Tibial nerve (tissue), 4 donors: ENCODE measurements around the gene SLC24A3. TPM values are rescaled to one million over a fixed set of nuclear protein-coding genes. Genes with fewer than 3 reads are reported as not detected.

ENCODE experiments used
- DNase-seq, 2 donors: peaks; one replicate each; pipeline ENCODE4 v3.0.0-alpha.2; 2019; ENCODE audit warnings: low spot score in 2 of 2
- H3K27ac ChIP-seq, 4 donors: fragments of 200-600 bp; sonication (generic) in 3 of 4; one replicate each; pipeline ENCODE4 v1.5.1; 2017 to 2019; ENCODE audit warnings: mild to moderate bottlenecking in 1 of 4
- H3K27me3 ChIP-seq, 2 donors: fragments of 200-600 bp; sonication (generic) in 1 of 2; one replicate each; pipeline versions ENCODE4 v1.5.1 to v1.6.0; 2017 to 2019
- H3K36me3 ChIP-seq, 3 donors: fragments of 200-600 bp; sonication (generic); one replicate each; pipeline ENCODE4 v1.5.1; 2018 to 2019
- H3K4me1 ChIP-seq, 4 donors: fragments of 200-600 bp; sonication (generic) in 3 of 4; one replicate each; pipeline ENCODE4 v1.5.1; 2017 to 2019
- H3K4me3 ChIP-seq, 4 donors: fragments of 200-600 bp; sonication (generic) in 3 of 4; one replicate each; pipeline ENCODE4 v1.5.1; 2017 to 2019; ENCODE audit warnings: mild to moderate bottlenecking in 1 of 4, moderate library complexity in 1 of 4
- H3K9me3 ChIP-seq, 4 donors: fragments of 200-600 bp; sonication (generic) in 3 of 4; one replicate each; pipeline ENCODE4 v1.5.1; 2017 to 2019
- EP300 ChIP-seq, 2 donors: sonication (generic); formaldehyde crosslinking; IDR thresholded peaks; one replicate each; pipeline ENCODE4 v1.6.1; 2017; ENCODE audit warnings: antibody characterized with exemption in 2 of 2, mild to moderate bottlenecking in 1 of 2
- POLR2A ChIP-seq, 2 donors: fragments of 450-650 bp; IDR thresholded peaks; one replicate each; pipeline ENCODE4 v1.6.1; 2017; ENCODE audit warnings: antibody characterized with exemption in 2 of 2, mild to moderate bottlenecking in 2 of 2, moderate library complexity in 2 of 2
- WGBS, 2 donors: methylation state at CpG; one replicate each; pipeline ENCODE4 v1.1.5; 2018; 5-methylcytosine and 5-hydroxymethylcytosine counted together
- total RNA-seq, 4 donors: library from RNA; depleted of rRNA; stranded (reverse); fragments of >200 nt; gene quantifications; one replicate each; pipeline ENCODE4 v1.1.0, GENCODE V29; 2016
- TF ChIP-seq, protein P1 (sequence below), 5 experiments: fragments of 200-600 bp in 3 of 5; fragments of 450-650 bp in 2 of 5; sonication (generic) in 3 of 5; IDR thresholded peaks; one replicate each; pipeline ENCODE4 v1.5.1; 2016 to 2019; ENCODE audit warnings: antibody characterized with exemption in 5 of 5, mild to moderate bottlenecking in 3 of 5, moderate library complexity in 2 of 5

Gene SLC24A3
- total RNA-seq, 4 donors from 2014 or later: 1.3 to 4.0 (median 2.7) TPM

DNA sequence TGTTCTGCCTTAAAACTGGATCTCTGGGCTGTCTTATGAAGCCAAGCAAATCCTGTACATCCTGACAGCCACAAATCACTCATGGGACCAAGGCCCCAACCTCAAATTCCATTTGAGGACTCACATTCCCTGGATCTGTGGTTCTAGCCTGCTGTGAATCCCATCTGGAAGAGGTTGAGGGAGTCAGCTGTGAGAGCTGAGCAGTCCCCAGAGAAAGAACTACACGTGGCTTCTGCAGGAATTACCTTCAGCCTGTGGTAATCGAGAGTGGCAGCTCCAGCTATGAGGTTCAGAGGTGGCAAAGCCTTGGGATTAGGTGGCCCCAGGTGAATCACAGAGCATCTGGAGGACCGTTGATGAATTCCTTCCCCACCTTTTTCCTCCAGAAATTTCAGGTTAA is 245.2 kb downstream of the SLC24A3 start:
- Histone ChIP-seq H3K36me3 (no peaks in the 10 kb centered on the region), H3K27ac (no peak overlapping the region), H3K4me1 (peaks cover 0 to 6% (median 0%) of the 10 kb centered on the region in 4 donors), H3K4me3 (no peak overlapping the region), H3K27me3 (no peaks in the 10 kb centered on the region), H3K9me3 (no peaks in the 10 kb centered on the region)
- WGBS, 2 donors: 36 to 51% methylated on average over 3 of the region's 3 CpGs
- no peak for DNase-seq
- TF ChIP-seq, protein P1, sequence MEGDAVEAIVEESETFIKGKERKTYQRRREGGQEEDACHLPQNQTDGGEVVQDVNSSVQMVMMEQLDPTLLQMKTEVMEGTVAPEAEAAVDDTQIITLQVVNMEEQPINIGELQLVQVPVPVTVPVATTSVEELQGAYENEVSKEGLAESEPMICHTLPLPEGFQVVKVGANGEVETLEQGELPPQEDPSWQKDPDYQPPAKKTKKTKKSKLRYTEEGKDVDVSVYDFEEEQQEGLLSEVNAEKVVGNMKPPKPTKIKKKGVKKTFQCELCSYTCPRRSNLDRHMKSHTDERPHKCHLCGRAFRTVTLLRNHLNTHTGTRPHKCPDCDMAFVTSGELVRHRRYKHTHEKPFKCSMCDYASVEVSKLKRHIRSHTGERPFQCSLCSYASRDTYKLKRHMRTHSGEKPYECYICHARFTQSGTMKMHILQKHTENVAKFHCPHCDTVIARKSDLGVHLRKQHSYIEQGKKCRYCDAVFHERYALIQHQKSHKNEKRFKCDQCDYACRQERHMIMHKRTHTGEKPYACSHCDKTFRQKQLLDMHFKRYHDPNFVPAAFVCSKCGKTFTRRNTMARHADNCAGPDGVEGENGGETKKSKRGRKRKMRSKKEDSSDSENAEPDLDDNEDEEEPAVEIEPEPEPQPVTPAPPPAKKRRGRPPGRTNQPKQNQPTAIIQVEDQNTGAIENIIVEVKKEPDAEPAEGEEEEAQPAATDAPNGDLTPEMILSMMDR (IDR thresholded peaks at IDR 0.05): no peak
- TF ChIP-seq POLR2A (IDR thresholded peaks at IDR 0.05): no peak
- TF ChIP-seq EP300 (IDR thresholded peaks at IDR 0.05): no peak

DNA sequence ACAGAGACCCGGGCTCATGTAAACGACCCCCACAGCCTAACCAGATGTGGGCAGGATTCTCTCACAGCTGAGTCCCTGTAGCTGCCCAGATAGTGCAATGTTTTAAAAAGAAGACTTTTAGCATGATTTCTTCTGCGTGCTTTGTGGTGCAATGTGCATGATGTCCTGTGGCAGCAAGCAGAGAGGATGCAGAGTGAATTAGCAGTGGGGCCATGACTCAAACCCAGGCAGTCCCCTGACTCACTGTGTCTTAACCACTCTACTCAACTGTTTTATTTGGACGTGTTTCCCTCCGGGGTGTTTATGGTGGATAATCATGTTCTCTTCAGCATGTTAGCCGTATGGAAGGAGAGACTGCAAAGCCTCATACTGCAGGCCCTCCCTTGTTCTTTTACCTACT is 247.9 kb downstream of the SLC24A3 start:
- Histone ChIP-seq H3K27me3 (no peaks in the 10 kb centered on the region), H3K4me1 (no peaks in the 10 kb centered on the region), H3K27ac (no peak overlapping the region), H3K4me3 (no peak overlapping the region), H3K36me3 (no peaks in the 10 kb centered on the region), H3K9me3 (no peaks in the 10 kb centered on the region)
- WGBS, 2 donors: 62 to 69% methylated on average over 6 of the region's 6 CpGs
- TF ChIP-seq, protein P1 (IDR thresholded peaks at IDR 0.05): no peak
- no peak for TF ChIP-seq POLR2A (IDR thresholded peaks at IDR 0.05)
- TF ChIP-seq EP300 (IDR thresholded peaks at IDR 0.05): no peak
- DNase-seq: no peak

DNA sequence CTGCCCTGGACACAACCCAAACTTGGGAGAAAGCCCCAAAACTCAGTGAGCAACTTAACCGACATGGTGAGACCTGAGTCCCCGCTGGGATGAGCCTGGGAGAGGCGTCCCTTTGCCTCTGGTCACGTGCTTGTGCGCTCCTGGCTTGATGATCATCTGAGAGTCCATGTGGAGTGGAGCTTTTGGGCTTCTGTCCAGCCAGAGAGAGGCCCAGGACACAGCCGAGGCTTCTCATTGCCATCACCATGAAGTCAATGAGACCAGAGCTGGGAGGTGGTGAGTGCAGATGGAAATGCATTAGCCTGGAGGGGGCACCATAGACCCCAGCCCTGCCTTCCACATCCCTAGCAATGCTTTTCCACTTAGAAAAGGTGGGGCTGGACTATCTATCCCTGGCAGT is 250.0 kb downstream of the SLC24A3 start:
- Histone ChIP-seq H3K27me3 (no peaks in the 10 kb centered on the region), H3K36me3 (no peaks in the 10 kb centered on the region), H3K4me1 (no peaks in the 10 kb centered on the region), H3K27ac (no peak overlapping the region), H3K9me3 (no peaks in the 10 kb centered on the region), H3K4me3 (no peak overlapping the region)
- TF ChIP-seq EP300 (IDR thresholded peaks at IDR 0.05) (no peak), POLR2A (IDR thresholded peaks at IDR 0.05) (no peak)
- TF ChIP-seq, protein P1 (IDR thresholded peaks at IDR 0.05): no peak
- WGBS, 2 donors: 86 to 89% methylated on average over 5 to 6 of the region's 6 CpGs
- no peak for DNase-seq

DNA sequence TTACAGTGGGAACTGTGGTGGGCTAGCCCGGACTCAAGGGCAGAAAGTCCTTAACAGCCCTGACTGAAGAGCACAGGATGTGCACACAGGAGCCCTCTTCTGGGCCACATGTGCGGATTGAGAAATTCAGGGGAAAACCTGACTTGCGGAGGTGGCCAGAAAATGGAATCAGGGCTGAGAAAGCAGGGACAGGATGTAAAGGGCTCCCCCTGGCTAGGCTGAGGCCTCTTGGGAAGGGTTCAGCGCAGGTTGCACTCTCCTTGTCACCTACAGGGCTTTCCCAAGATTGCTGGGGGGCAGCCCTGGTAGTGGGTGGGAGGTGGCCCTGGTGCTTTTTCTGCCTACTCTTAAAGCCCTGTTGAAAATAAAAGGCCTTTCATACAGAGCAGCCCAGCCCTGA is 251.2 kb downstream of the SLC24A3 start:
- Histone ChIP-seq H3K27me3 (no peaks in the 10 kb centered on the region), H3K36me3 (no peaks in the 10 kb centered on the region), H3K4me3 (no peak overlapping the region), H3K27ac (no peak overlapping the region), H3K4me1 (no peaks in the 10 kb centered on the region), H3K9me3 (no peaks in the 10 kb centered on the region)
- no peak for DNase-seq
- WGBS, 2 donors: 89 to 90% methylated on average over 4 of the region's 4 CpGs
- TF ChIP-seq EP300 (IDR thresholded peaks at IDR 0.05) (no peak), POLR2A (IDR thresholded peaks at IDR 0.05) (no peak)
- TF ChIP-seq, protein P1 (IDR thresholded peaks at IDR 0.05): no peak

DNA sequence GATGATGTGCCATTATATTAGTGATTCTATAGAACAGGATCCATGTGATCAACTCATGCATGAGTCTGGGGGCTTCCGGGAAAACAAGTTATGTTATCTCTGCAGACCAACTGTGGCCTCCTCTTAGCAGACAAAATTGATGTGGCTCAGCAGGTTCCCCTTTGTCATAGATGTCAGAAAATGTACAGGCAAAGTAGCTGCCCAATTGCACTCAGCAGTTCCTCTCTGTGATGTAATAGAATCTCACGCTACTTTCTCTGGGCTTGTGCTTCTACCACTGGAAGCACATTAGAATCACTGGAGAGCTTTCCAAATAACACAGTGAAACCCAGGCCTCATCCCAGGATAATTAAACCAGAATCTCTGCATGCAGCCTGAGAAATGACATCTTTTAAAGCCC is 253.1 kb downstream of the SLC24A3 start:
- Histone ChIP-seq H3K36me3 (no peaks in the 10 kb centered on the region), H3K4me1 (no peaks in the 10 kb centered on the region), H3K27ac (no peak overlapping the region), H3K27me3 (no peaks in the 10 kb centered on the region), H3K9me3 (no peaks in the 10 kb centered on the region), H3K4me3 (no peak overlapping the region)
- WGBS, 2 donors: 58 to 78% methylated on average over 2 of the region's 2 CpGs
- no peak for TF ChIP-seq EP300 (IDR thresholded peaks at IDR 0.05)
- TF ChIP-seq, protein P1 (IDR thresholded peaks at IDR 0.05): no peak
- TF ChIP-seq POLR2A (IDR thresholded peaks at IDR 0.05): no peak
- no peak for DNase-seq
